Sigmoid colon (tissue), 7 donors: ENCODE data around the gene ZNF446. TPM values are rescaled to one million over a fixed set of nuclear protein-coding genes. Genes with fewer than 3 reads are reported as not detected.

ENCODE experiments used
- DNase-seq: peaks from one replicate; pipeline ENCODE4 v3.0.0-alpha.2; 2019
- H3K27ac ChIP-seq, 4 donors: fragments of 200-600 bp; sonication (generic); one replicate each; pipeline ENCODE4 v1.5.1; 2016 to 2019; ENCODE audit warnings: mild to moderate bottlenecking in 1 of 4
- H3K27me3 ChIP-seq, 3 donors: fragments of 200-600 bp; sonication (generic); one replicate each; pipeline ENCODE4 v1.5.1; 2019; ENCODE audit warnings: mild to moderate bottlenecking in 1 of 3
- H3K36me3 ChIP-seq, 4 donors: fragments of 200-600 bp; sonication (generic); one replicate each; pipeline ENCODE4 v1.5.1; 2016 to 2019
- H3K4me1 ChIP-seq, 4 donors: fragments of 200-600 bp; sonication (generic); one replicate each; pipeline ENCODE4 v1.5.1; 2017 to 2019
- H3K4me3 ChIP-seq, 4 donors: fragments of 200-600 bp; sonication (generic); one replicate each; pipeline ENCODE4 v1.5.1; 2017 to 2019; ENCODE audit warnings: mild to moderate bottlenecking in 2 of 4, moderate library complexity in 1 of 4
- H3K9me3 ChIP-seq, 4 donors: fragments of 200-600 bp in 3 of 4; sonication (generic) in 3 of 4; one replicate each; pipeline versions ENCODE4 v1.5.1 to v1.6.1; 2013 to 2019
- CTCF ChIP-seq, 4 experiments: fragments of 450-650 bp in 3 of 4; fragments of 200-600 bp in 1 of 4; IDR thresholded peaks; one replicate each; pipeline ENCODE4 v1.5.1; 2016 to 2019; ENCODE audit warnings: antibody characterized with exemption in 4 of 4, mild to moderate bottlenecking in 3 of 4, moderate library complexity in 2 of 4
- EP300 ChIP-seq, 4 donors: sonication (generic); formaldehyde crosslinking; IDR thresholded peaks; one replicate each; pipeline ENCODE4 v1.6.1; 2017; ENCODE audit warnings: antibody characterized with exemption in 4 of 4
- POLR2A ChIP-seq, 2 donors: fragments of 450-650 bp; IDR thresholded peaks; one replicate each; pipeline ENCODE4 v1.6.1; 2016; ENCODE audit warnings: antibody characterized with exemption in 2 of 2, mild to moderate bottlenecking in 2 of 2, moderate library complexity in 2 of 2
- POLR2AphosphoS5 ChIP-seq, 4 donors: sonication (generic); formaldehyde crosslinking; IDR thresholded peaks; one replicate each; pipeline ENCODE4 v1.6.1; 2017; ENCODE audit warnings: antibody characterized with exemption in 4 of 4
- WGBS, 2 donors: extraction: QIAGEN DNeasy Blood & Tissue Kit; methylation state at CpG; one replicate each; pipeline ENCODE4 v1.1.7; 2013; 5-methylcytosine and 5-hydroxymethylcytosine counted together
- intact Hi-C: fragments of 100-400 bp; cut with DNase I; formaldehyde crosslinking; loops from one replicate; pipeline ENCODE4 v1.15.1; 2023
- polyA plus RNA-seq, 3 donors: library from polyadenylated mRNA; stranded (reverse); fragments of 200-250 nt; gene quantifications; one replicate each; pipeline ENCODE4 v1.2.3, GENCODE V29; 2013
- total RNA-seq, 4 donors: library from RNA; depleted of rRNA; stranded (reverse); fragments of >200 nt; gene quantifications; one replicate each; pipeline ENCODE4 v1.1.0, GENCODE V29; 2016
- donor health status: healthy with polysubstance abuse.
- donor health status: Bipolar disorder and iron deficiency.
- donor health status: healthy.

The ZNF446 gene
- total and polyA plus RNA-seq, 7 donors, result 4.4 to 20.8 (median 11.4) TPM

- Histone ChIP-seq H3K4me1 (peaks cover 0 to 51% (median 45%) of the 10 kb centered on the region in 4 donors), H3K36me3 (peaks cover 13 to 22% (median 16%) of the 10 kb centered on the region in 4 donors), H3K27me3 (no peaks in the 10 kb centered on the region), H3K9me3 (no peaks in the 10 kb centered on the region), H3K4me3 (peak overlapping the region; percentile 36 to 51 (median 50)), H3K27ac (peak overlapping the region; percentile 66 to 82 (median 78))
- intact Hi-C loops, result no loop called here
- DNase-seq, result no peak
- TF ChIP-seq CTCF (IDR thresholded peaks at IDR 0.05) (no peak), EP300 (IDR thresholded peaks at IDR 0.05) (no peak), POLR2AphosphoS5 (IDR thresholded peaks at IDR 0.05) (no peak), POLR2A (IDR thresholded peaks at IDR 0.05) (no peak)
- WGBS, 2 donors, result 64 to 69% methylated on average over 3 of the region's 3 CpGs
Observed at GRCh38 chr19:58514564-58515022, 38.4 kb downstream of the ZNF446 start.

- no peak overlapping the region for H3K4me3 ChIP-seq
- peaks cover 0 to 53% (median 49%) of the 10 kb centered on the region in 4 donors for H3K4me1 ChIP-seq
- no peaks in the 10 kb centered on the region for H3K9me3 ChIP-seq
- intact Hi-C loops, result no loop called here
- TF ChIP-seq POLR2AphosphoS5 (IDR thresholded peaks at IDR 0.05) (no peak), EP300 (IDR thresholded peaks at IDR 0.05) (no peak), CTCF (IDR thresholded peaks at IDR 0.05) (no peak), POLR2A (IDR thresholded peaks at IDR 0.05) (no peak)
- DNase-seq, result no peak
- peaks cover 13 to 22% (median 16%) of the 10 kb centered on the region in 4 donors for H3K36me3 ChIP-seq
- peak overlapping the region in 1 of 4 donors; percentile 82 for H3K27ac ChIP-seq
- no peaks in the 10 kb centered on the region for H3K27me3 ChIP-seq
- 93 to 97% methylated on average over 2 of the region's 2 CpGs for WGBS, 2 donors
Observed at GRCh38 chr19:58515259-58515658, 39.1 kb downstream of the ZNF446 start.

GRCh38 chr19:58516246-58516836 is 40.2 kb downstream of the ZNF446 start:
- Histone ChIP-seq H3K4me1 (peaks cover 0 to 58% (median 54%) of the 10 kb centered on the region in 4 donors), H3K4me3 (no peak overlapping the region), H3K9me3 (no peaks in the 10 kb centered on the region), H3K27ac (no peak overlapping the region), H3K36me3 (peaks cover 13 to 22% (median 16%) of the 10 kb centered on the region in 4 donors), H3K27me3 (no peaks in the 10 kb centered on the region)
- intact Hi-C loops, result no loop called here
- WGBS, 2 donors, result 92 to 93% methylated on average over 25 of the region's 25 CpGs
- no peak for TF ChIP-seq EP300 (IDR thresholded peaks at IDR 0.05)
- TF ChIP-seq POLR2AphosphoS5 (IDR thresholded peaks at IDR 0.05), result no peak
- TF ChIP-seq POLR2A (IDR thresholded peaks at IDR 0.05), result no peak
- no peak for TF ChIP-seq CTCF (IDR thresholded peaks at IDR 0.05)
- DNase-seq, result no peak

- Histone ChIP-seq H3K27ac (peak overlapping the region in 2 of 4 donors; percentile 92 to 95), H3K27me3 (no peaks in the 10 kb centered on the region), H3K4me1 (peaks cover 0 to 58% (median 54%) of the 10 kb centered on the region in 4 donors), H3K9me3 (no peaks in the 10 kb centered on the region), H3K36me3 (peaks cover 13 to 22% (median 16%) of the 10 kb centered on the region in 4 donors), H3K4me3 (no peak overlapping the region)
- DNase-seq, result no peak
- intact Hi-C loops, result no loop called here
- no peak for TF ChIP-seq CTCF (IDR thresholded peaks at IDR 0.05)
- TF ChIP-seq EP300 (IDR thresholded peaks at IDR 0.05), result no peak
- TF ChIP-seq POLR2A (IDR thresholded peaks at IDR 0.05), result no peak
- no peak for TF ChIP-seq POLR2AphosphoS5 (IDR thresholded peaks at IDR 0.05)
- WGBS, 2 donors, result 95% methylated on average over 65 of the region's 65 CpGs
Observed at GRCh38 chr19:58516964-58517833, 41.0 kb downstream of the ZNF446 start.
